Endodermal cell (in vitro differentiated cells): ENCODE results near the gene KAZALD1. TPM values are rescaled to one million over a fixed set of nuclear protein-coding genes. Genes with fewer than 3 reads are reported as not detected.

Experiments used
- DNase-seq: peaks from one replicate; pipeline ENCODE4 v3.0.0-alpha.2; 2017
- H3K27ac ChIP-seq: 2 replicates; pipeline ENCODE4 v1.5.1; 2013; ENCODE audit warnings: mild to moderate bottlenecking, low read depth, low read length, moderate library complexity
- H3K27me3 ChIP-seq: 2 replicates; pipeline ENCODE4 v1.6.1; 2013; ENCODE audit warnings: mild to moderate bottlenecking, low read length, moderate library complexity; ENCODE audit not compliant: insufficient read depth, control insufficient read depth, poor library complexity, severe bottlenecking
- H3K36me3 ChIP-seq: 2 replicates; pipeline ENCODE4 v1.7.0; 2013; ENCODE audit warnings: mild to moderate bottlenecking, low read length, moderate library complexity; ENCODE audit not compliant: control insufficient read depth, insufficient read depth
- H3K4me1 ChIP-seq: one replicate; pipeline ENCODE4 v1.7.0; 2013; ENCODE audit warnings: low read length; ENCODE audit not compliant: control insufficient read depth, insufficient read depth
- H3K4me3 ChIP-seq: 2 replicates; pipeline ENCODE4 v1.5.1; 2013; ENCODE audit warnings: mild to moderate bottlenecking, low read length, moderate library complexity
- H3K9ac ChIP-seq: 2 replicates; pipeline ENCODE4 v1.6.1; 2013; ENCODE audit warnings: mild to moderate bottlenecking, low read length, moderate library complexity; ENCODE audit not compliant: poor library complexity, severe bottlenecking; ENCODE audit errors: extremely low read depth
- H3K9me3 ChIP-seq: 2 replicates; pipeline ENCODE4 v1.6.1; 2013; ENCODE audit warnings: mild to moderate bottlenecking, low read length, moderate library complexity; ENCODE audit not compliant: control insufficient read depth
- H3K27ac Mint-ChIP-seq: 2 replicates; pipeline ENCODE4 v1.8.0; 2020; ENCODE audit warnings: mixed read lengths
- H3K27me3 Mint-ChIP-seq: 2 replicates; pipeline ENCODE4 v1.8.0; 2021; ENCODE audit warnings: mild to moderate bottlenecking, mixed read lengths; ENCODE audit not compliant: insufficient read depth
- H3K36me3 Mint-ChIP-seq: 2 replicates; pipeline ENCODE4 v1.8.0; 2020; ENCODE audit warnings: low read depth, mixed read lengths
- H3K4me1 Mint-ChIP-seq: 2 replicates; pipeline ENCODE4 v1.8.0; 2020; ENCODE audit warnings: mixed read lengths
- H3K4me3 Mint-ChIP-seq: 2 replicates; pipeline ENCODE4 v1.8.0; 2020; ENCODE audit warnings: mild to moderate bottlenecking, moderate library complexity, mixed read lengths
- H3K9me3 Mint-ChIP-seq: 2 replicates; pipeline ENCODE4 v1.8.0; 2020; ENCODE audit warnings: mild to moderate bottlenecking, mixed read lengths
- CTCF ChIP-seq: fragments of 200-600 bp; sonication (generic); conservative IDR thresholded peaks from 2 replicates; pipeline ENCODE4 v1.5.0; 2021; ENCODE audit warnings: antibody characterized with exemption, mild to moderate bottlenecking
- WGBS, 2 experiments: methylation state at CpG; one replicate each; pipeline versions ENCODE4 v1.1.5 to v1.1.7; 2013; ENCODE audit warnings: missing lambda C conversion rate in 2 of 2, mixed read lengths in 1 of 2; ENCODE audit not compliant: insufficient coverage in 1 of 2, insufficient read length in 1 of 2; 5-methylcytosine and 5-hydroxymethylcytosine counted together
- total RNA-seq, 2 donors: library from RNA; stranded (reverse); fragmentation: NEBNext Ultra II Directional in 1 of 2; extraction: Animal tissue kit (Norgen Biotek cat#: 25700) in 1 of 2; gene quantifications; 2 replicates in 1 of 2; 3 replicates in 1 of 2; pipeline ENCODE4 v1.2.1, GENCODE V29; 2021

KAZALD1 gene
- total RNA-seq, 2 donors from 2014 or later = 5.2 to 10.0 TPM

GRCh38 chr10:101060951-101061623 lies 702 bp upstream of the KAZALD1 start:
- Mint-ChIP-seq H3K36me3 (peaks cover 5% of the 10 kb centered on the region), H3K27me3 (peaks cover 45% of the 10 kb centered on the region), H3K4me1 (peaks cover 28% of the 10 kb centered on the region), H3K4me3 (peak overlapping the region; percentile 81), H3K27ac (peak overlapping the region; percentile 98), H3K9me3 (no peaks in the 10 kb centered on the region)
- H3K9me3 ChIP-seq = no peaks in the 10 kb centered on the region
- no peaks in the 10 kb centered on the region for H3K36me3 ChIP-seq
- H3K27me3 ChIP-seq = peaks cover 44% of the 10 kb centered on the region
- H3K27ac ChIP-seq = peak overlapping the region; percentile 86
- peaks cover 5% of the 10 kb centered on the region for H3K4me1 ChIP-seq
- DNase-seq = peak; percentile 98
- H3K4me3 ChIP-seq = peak overlapping the region; percentile 92
- peak overlapping the region; percentile 90 for H3K9ac ChIP-seq
- 1 to 3% methylated on average over 23 to 67 of the region's 67 CpGs for WGBS, 2 experiments
- TF ChIP-seq CTCF = no peak

- peaks cover 57% of the 10 kb centered on the region for H3K27me3 ChIP-seq
- peak overlapping the region; percentile 92 for H3K4me3 ChIP-seq
- H3K9me3 ChIP-seq = no peaks in the 10 kb centered on the region
- Mint-ChIP-seq H3K9me3 (no peaks in the 10 kb centered on the region), H3K27ac (peak overlapping the region; percentile 85), H3K27me3 (peaks cover 58% of the 10 kb centered on the region), H3K4me1 (peaks cover 30% of the 10 kb centered on the region), H3K36me3 (no peaks in the 10 kb centered on the region), H3K4me3 (peak overlapping the region; percentile 81)
- DNase-seq = peak; percentile 93
- WGBS, 2 experiments = 3 to 6% methylated on average over 37 to 63 of the region's 63 CpGs
- H3K27ac ChIP-seq = no peak overlapping the region
- no peaks in the 10 kb centered on the region for H3K36me3 ChIP-seq
- peak; percentile 84 for TF ChIP-seq CTCF
- peak overlapping the region; percentile 90 for H3K9ac ChIP-seq
- peaks cover 5% of the 10 kb centered on the region for H3K4me1 ChIP-seq
Measured at GRCh38 chr10:101062232-101063049, 652 bp downstream of the KAZALD1 start.

DNA sequence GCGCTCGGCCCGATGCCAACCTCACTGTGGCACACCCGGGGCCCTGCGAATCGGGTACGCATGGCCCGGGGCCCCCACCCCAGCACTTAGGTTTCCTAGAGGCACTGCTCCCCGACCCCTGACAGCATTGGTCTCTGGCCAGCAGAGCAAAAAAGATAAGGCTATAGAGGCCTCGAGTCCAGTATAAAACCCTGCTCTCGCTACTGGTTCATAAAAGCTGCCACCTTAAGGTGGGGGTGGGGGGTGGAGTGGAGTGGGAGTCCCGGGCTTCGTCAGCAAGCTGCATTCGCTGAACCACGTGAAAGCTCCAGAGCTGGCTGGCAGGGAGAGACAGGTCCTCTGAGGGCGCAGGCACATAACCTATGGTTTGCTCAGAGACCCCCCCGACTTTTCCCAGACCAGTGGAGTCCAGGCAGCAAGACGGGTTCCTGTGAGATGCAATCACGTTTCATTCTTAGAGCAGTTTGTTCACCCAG lies 1.3 kb downstream of the KAZALD1 start:
- Histone ChIP-seq H3K4me3 (peak overlapping the region; percentile 92), H3K4me1 (peaks cover 5% of the 10 kb centered on the region), H3K9ac (no peak overlapping the region), H3K9me3 (no peaks in the 10 kb centered on the region), H3K36me3 (no peaks in the 10 kb centered on the region), H3K27me3 (peaks cover 60% of the 10 kb centered on the region), H3K27ac (no peak overlapping the region)
- Mint-ChIP-seq H3K27ac (no peak overlapping the region), H3K4me3 (no peak overlapping the region), H3K9me3 (no peaks in the 10 kb centered on the region), H3K27me3 (peaks cover 62% of the 10 kb centered on the region), H3K36me3 (no peaks in the 10 kb centered on the region), H3K4me1 (peaks cover 30% of the 10 kb centered on the region)
- no peak for TF ChIP-seq CTCF
- 9 to 18% methylated on average over 11 to 19 of the region's 19 CpGs for WGBS, 2 experiments
- no peak for DNase-seq
